M059J (cell line): ENCODE measurements around the gene SLC6A9. TPM values are rescaled to one million over a fixed set of nuclear protein-coding genes. Genes with fewer than 3 reads are reported as not detected.

Experiments used
- DNase-seq: peaks from one replicate; pipeline ENCODE4 v3.0.0-alpha.2; 2012; ENCODE audit warnings: low read depth
- total RNA-seq: library from RNA; depleted of rRNA; stranded (reverse); fragments of >200 nt; shearing (Covaris generic); gene quantifications from 2 replicates; pipeline ENCODE4 v1.2.3, GENCODE V29; 2014

The SLC6A9 gene
- total RNA-seq, 1 experiment from 2014 or later: 5.1 TPM

DNA sequence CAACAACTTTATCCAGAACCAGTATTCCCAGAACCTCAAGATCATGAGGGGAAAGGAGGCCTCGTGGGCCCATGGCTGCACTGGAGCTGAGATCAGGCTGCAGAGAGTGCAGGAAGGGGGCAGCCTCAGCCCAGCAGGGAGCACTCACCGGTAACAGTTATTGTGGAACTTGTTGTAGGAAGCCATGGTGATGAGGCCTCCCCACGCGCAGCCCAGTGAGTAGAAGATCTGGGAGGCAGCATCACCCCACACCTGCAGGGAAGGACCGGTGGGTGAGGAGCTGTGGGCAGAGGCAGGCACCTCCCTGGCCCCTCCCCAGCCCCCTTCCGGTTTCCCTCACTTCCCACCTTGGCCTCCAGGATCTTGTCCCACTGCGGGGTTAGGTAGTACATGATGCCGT lies 29.1 kb downstream of the SLC6A9 start:
- no peak for DNase-seq

DNA sequence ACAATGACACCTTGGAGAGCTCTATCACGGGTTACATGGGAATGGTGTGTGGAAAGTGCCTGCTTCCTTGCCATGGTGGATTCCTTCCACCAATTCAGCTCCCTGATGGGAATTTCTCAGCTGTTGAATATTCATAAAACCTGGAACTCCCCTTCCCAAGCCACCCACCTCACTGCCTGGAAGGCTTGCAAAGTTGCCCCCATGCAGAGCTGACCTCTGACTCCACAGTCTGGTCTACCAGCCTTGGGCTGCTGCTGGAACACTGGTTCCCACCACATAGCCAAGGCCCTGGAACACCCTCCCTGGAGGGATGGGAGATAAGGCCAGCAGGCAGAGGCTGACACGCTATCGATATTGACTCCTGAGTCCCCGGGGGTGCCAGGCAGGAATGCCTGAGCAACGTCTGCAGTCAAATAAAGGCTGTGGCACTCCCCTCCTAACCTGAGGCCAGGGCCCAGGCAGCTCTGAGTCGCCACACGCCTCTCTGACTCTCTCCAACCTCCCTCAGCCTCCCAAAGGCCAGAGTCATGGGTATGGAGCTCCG lies 31.1 kb downstream of the SLC6A9 start:
- no peak for DNase-seq

DNA sequence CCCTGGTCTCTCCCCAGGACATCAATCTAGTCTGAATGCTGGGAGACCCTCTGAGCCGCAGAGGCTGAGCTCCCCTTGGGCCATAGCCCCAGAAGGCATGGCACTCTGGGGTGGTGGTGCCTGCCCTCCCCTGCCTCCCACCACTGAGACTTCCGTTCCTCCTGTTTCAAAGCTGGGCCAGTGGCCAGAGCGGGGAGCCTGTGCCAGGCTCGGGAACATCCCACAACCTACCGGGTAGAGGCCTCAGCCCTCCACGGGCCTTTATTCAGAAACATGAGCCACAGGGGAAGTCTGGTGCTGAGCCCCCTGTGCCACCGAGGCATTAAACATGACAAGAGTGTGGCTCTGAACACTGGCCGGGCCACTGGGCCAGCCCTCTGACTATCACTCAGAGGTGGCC lies 31.8 kb downstream of the SLC6A9 start:
- no peak for DNase-seq

DNA sequence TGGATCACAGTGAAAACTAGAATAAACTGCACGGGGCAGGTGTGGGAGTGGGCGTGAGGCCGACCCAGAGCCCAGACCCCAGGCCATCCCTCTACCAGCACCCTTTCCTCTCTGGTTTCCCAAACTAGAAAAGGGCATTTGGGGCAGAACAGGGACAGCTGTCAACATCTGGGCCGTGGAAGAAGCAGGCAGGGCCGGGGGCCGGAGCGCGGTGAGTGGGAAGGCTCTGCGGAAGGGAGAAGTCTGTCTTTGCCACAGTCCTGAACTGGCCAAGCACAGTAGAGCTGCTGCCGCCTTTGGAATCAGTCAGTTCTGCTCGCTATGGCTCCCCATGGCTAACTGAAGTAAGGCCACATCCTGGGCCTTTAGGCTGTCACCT lies 33.3 kb downstream of the SLC6A9 start:
- DNase-seq: no peak

DNA sequence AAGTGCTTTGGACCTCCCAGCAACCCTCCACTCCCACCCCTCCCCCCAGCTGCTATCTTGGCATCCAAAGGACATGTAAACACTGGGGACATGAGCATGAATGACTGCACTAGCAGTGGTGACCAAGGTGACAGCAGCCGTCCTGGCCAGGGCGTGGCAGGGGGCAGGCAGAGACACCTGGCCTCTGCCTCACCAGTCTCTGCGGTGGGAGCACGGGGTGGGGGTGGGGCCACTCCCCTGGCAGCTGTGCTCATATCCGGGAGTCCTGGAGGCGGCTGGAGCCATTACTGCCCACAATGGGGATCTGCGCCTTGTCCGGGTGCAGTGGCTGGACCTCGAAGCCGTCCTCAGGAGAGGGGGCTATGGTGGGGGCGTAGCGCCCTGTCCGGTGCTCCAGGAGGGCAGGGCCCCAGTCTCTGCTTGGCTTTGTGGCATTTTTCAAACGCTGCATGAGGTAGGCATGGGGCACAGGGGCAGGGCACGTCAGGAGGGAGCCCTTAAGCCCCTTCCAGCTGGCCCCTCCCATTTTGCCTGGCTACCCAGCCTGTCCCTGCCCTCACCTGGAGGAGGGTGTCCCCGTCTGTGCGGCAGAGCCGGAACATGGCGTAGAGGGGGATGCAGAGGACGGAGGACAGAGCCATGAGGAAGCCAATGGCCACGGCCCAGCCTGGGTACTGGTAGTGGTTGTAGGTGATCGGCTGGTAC lies 33.8 kb downstream of the SLC6A9 start:
- DNase-seq: no peak

DNA sequence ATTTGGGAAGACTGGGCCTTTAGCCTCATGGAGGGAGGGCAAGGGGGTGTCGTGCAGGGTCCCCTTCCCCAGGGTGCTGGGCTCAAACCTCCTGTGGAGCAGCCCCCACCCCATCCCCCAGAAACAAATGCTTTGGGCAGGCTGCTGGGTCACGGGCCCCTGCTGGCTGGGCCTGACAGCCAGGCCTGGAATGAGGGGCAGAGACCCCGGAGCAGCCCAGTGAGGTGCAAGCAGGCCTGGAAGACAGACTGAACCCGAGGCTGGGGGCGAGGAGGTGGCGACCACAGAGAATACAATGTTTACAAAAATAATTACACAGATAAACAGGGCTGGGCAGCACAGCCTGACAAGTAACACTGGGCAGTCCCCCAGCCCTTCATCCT lies 34.5 kb downstream of the SLC6A9 start:
- DNase-seq: no peak

DNA sequence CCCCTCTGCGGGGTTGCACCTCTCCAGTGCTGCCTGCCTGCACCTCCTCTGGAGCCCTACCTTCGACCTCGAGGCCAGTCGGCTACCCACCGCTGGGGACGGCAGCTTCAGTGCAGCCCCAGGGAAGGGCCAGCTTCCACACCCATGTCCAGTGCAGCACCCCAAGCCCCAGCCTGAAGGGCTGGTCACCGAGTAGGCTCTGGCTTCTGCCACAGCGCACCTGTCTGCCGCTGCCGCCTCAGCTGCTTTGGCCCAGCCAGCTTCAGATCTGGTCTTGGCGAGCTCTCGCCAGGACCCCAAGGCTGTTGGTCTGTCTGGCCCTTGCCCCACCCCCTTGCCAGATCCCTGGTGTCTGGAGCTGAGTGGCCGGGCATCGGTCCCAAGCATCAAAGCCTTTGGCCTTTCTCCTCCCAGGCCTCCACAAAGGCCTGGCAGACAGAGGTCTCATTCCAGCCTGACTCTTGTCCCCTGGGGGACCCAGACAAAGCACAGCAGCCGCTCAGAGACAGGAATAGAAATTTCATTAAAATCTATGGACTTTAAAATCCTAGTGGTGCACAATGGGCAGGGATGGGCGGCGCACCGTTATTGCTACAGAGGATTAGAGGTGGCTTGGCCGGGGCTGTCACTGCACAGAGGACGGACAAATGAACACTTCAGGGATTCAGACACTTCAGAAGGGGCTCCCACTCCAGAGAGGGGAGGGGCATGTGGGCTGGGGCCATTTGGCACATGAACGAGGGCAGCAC lies 35.1 kb downstream of the SLC6A9 start:
- no peak for DNase-seq

DNA sequence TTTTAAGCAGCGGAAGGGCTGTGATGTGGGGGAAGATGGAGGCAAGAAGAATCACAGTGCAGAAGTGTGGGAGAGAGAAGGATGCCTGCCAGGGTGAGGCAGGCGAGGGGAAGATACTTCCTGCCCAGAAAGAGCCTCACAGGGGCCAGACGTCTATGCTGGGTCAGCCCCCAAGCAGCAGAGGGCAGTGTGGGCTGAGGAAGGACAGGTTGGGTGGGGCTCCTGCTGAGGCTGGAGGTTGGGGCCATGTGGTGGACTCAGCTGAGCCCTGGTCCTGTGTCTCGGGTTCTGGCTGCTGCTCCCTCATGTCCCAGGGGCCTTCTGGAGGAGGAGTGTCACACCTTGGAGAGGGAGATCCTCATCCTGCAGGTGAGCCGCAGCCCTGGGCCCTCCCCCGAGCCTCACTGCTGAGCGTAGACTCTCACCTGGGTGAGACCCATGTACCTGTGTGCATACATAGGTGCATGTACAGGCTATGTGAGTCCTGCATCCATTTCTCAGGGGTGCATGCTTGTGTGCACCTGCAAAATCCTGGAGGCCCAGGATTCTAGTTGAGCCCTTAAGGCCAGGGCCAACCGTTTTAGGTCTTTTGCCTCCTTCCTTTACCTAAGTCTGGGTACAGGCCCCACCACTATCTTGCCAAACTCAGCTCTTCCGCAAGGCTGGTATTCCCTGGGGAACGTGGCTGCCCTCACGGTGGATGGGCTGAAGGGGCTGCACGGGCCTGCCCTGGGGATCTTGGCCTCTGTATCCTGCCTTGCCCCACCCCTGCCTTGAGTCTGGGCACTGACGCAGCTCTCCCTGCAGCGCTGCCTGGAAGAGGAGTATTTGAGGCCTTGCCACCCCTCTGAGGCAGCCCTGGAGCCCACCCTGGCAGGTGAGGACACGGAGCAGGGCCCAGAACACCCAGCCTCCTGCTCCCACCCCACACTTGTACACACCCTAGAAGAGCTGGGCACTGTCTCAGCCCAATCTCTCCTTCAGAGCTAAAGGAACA lies 36.2 kb downstream of the SLC6A9 start:
- DNase-seq: peak; percentile 34

DNA sequence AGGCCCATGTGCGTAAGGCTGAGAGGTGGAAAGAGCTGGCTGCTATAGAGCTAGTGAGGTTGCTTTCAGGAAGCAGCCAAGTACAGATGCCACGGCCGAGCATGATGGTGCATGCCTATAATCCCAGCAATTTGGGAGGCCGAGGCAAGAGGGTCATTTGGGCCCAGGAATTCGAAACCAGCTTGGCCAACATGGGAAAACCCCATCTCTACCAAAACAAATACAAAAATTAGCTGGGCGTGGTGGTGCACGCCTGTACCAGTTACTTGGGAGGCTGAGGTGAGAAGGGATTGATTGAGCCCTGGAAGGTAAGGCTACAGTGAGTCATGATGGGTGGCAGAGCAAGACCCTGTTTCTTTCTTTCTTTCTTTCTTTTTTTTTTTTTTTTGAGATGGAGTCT lies 37.2 kb downstream of the SLC6A9 start:
- no peak for DNase-seq

DNA sequence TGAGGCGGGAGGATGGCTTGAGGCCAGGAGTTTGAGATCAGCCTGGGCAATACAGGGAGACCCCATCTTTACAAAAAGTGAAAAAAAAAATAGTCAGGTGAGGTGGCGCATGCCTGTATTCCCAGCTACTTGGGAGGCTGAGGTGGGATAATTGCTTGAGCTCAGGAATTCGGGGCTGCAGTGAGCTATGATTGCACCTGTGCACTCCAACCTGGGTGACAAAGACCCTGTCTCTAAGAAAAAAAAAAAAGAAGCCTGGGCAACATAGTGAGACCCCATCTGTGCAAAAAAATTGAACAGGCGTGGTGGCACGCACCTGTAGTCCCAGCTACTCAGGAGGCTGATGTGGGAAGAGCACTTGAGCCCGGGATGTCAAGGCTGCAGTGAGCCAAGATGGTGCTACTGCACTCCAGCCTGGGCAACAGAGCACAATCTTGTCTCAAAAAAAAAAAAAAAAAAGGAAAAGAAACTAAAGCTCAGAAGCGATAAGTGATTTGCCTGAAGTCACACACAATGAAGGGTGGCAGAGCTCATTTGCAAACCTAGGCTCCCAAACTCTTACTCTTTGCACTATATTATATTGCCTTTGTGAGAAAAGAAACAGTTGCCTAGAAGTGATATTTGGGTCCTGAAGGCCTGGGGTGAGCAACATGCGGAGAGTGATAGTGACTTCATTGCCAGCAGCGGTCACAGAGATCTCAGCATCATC lies 37.9 kb downstream of the SLC6A9 start:
- DNase-seq: no peak

DNA sequence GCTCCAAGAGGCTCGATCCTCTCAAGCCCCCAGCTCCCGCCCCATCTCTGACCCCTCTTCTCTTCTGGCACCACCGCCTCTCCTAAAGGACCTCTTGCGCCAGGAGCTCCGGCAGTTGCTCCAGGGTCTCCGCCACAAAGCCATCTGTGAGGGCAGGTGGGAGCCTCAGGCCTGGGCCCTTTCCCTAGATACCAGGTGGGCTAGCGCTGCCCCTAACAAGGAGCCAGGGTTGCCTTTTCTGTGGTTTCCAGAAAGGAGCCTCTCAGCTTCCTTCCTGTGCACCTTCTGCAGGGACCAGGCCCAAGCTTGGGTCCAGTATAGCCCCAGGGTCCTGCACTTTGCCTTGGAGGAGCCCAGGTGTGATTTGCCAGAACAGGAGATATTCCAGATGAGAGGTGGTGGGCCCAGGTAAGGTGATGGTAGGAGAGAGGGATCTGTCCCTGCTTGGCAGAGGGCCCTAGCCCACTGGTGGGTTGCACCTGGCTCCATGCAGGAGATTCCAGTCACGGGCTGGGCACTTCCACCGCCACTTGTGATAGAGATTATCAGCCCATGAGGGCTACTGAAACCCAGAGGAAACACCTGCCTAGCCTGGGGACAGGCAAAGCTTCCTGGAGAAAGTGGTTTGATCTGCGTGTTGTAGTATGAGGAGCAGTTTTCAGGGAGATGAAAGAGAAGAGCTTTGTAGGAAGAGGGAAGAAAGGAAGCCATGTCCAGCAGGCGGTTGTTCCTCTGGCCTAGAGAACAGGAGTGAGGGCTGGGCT lies 38.8 kb downstream of the SLC6A9 start:
- DNase-seq: no peak

DNA sequence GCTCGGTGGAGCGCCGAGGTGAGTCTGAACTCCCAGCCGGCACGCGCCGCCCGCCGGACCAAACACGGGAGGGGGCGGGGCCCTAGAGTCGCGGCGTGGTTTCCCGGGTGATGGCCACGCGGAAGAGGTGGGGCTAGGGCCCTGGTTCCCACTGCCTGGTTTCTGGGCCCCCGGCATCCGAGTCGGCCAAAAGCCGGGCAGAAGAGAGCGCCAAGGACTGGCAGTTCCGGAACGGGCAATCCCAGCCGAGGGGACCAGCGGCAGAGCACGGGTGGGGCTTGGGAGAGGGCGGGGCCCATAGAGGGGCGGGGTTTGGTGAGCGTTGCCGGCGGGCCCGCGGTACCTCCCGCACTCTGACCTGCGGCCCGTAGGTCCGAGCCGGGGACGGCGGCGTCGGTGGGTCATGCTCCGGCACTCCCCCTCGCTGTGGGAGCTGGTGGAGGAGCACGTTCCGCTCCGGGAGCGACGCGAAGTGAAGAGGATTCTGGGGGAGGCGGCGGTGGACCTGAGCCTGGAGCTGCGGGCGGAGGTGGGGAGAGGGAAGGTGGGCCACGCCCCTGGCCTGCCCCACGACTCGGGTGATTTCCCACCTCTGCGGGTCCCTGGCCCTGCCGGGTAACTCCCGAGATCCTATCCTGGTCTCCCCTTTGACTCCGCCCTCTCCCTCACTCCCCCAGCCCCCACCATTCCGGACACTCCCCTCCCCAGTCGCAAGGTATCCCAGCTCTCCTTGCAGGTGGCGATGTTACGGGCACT lies 39.6 kb downstream of the SLC6A9 start, which contains the start of gene CCDC24:
CCDC24 (plus strand) TSS at position 124 of the 756 bp plus-strand sequence; CDS start at position 404, 280 bp downstream.
- DNase-seq: peak; percentile 92

DNA sequence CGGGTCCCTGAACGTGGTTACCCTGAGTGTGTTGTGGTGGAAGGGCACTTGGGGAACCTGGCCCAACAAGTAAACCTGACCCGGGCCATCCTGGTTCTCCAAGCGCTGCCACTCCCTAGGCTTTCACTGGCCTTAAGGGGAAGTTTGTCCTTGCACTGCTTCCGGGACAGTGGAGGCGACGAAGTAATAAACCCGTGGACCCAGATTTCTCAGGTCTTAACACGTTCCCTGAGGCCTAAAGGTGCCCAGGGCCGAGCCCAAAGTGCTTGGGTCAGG lies 40.1 kb downstream of the SLC6A9 start:
- no peak for DNase-seq

DNA sequence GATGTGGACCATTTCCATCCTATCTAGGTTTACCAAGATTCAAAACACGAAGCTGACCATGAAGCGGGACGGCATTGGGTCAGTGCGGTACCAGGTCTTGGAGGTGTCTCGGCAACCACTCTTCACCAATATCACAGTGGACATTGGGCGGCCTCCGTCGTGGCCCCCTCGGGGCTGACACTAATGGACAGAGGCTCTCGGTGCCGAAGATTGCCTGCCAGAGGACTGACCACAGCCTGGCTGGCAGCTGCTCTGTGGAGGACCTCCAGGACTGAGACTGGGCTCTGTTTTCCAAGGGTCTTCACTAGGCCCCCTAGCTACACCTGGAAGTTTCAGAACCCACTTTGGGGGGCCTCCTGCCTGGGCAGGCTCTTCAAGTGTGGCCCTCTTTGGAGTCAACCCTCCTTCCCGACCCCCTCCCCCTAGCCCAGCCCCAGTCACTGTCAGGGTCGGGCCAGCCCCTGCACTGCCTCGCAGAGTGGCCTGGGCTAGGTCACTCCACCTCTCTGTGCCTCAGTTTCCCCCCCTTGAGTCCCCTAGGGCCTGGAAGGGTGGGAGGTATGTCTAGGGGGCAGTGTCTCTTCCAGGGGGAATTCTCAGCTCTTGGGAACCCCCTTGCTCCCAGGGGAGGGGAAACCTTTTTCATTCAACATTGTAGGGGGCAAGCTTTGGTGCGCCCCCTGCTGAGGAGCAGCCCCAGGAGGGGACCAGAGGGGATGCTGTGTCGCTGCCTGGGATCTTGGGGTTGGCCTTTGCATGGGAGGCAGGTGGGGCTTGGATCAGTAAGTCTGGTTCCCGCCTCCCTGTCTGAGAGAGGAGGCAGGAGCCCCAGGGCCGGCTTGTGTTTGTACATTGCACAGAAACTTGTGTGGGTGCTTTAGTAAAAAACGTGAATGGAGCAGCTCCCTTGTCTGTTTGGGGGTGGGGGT lies 40.7 kb downstream of the SLC6A9 start:
- DNase-seq: peak; percentile 36

DNA sequence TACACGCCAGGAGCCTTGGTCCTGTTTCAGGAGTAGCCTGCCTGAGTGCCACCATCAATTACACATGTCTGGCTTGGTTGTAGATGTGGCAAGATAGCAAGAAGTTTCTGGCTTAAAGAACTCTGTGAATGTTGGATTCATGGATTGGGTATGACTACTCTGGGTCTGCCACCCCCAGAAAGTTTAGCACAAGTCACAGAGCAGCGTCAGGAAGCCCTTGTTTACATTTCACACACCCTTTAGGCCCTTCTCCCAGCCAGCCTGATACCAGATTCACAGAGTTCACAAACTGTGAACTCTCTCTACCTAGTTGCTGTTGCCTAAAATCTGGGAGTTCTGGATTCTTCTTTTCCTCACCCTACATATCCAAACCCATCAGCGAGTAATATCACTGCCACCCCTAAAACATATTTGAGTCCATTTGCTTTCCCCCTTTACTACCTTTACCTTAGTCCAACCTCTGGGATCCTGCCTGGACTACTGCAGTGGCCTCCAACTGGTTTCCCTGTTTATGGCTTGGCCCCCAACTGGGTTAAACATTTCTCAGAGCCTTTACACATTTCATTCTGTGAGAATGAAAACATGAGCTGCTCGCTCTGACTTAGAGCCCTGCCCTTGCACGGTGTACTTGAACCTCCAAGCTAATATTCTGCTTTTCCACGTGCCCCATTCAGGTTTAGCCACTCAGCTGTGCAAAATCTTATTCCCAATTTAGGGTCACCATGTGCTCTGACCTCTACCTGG lies 43.9 kb downstream of the SLC6A9 start:
- no peak for DNase-seq

DNA sequence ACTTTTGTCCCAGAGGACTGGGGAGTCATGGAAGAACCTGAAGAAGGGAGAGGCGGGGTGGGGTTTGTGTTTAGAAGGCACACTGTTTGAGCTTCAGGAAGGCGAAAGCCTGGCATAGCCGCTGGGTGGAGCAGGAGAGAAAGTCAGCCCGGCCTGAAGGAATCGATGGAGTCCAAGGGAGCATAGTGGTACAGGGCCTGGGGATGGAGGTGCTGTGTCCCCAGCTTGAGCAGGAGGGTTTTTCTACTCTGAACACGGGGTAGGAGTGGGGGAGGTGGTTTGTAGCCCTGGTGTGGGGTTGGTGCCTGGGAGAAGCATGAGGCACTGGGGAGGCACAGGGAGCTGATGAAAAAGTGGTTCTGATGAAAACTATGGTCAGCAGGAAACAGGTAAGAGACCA lies 44.5 kb downstream of the SLC6A9 start:
- no peak for DNase-seq

DNA sequence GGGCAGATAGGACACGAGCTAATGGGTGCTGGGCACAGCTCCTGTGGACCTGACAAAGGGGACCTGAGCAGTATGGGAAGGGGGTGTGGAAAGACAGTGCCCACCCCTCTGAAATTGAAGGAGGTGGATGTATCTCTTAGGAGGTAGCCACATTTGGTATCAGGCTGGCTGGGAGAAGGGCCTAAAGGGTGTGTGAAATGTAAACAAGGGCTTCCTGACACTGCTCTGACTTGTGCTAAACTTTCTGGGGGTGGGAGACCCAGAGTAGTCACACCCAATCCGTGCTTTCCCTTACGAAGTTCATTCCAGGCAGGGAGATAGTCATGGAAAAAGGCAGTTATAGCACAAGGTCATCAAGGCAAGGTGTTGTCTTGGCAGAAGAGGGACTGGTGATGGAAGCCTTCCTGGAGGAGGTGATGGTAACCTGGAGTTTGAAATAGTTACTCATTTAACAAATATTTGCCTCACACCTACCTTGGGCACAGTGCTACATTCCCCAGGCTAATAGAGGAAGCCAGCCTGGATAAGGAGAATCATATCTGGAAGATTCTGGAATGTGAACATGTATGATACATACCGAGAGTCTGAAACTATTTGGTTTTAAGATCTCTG lies 45.2 kb downstream of the SLC6A9 start:
- DNase-seq: no peak

DNA sequence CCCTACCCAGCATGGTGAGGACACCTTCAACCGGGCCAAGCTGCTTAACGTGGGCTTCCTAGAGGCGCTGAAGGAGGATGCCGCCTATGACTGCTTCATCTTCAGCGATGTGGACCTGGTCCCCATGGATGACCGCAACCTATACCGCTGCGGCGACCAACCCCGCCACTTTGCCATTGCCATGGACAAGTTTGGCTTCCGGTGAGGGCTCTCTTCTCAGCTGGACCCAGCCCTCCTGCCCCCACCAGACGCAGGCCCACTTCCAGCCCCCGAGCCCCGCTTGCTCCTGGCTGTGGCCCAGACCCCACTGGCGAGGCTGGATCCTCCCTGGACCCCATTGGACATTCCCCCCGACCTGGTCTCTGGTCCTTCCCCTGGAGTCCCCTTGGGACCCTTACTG lies 46.4 kb downstream of the SLC6A9 start:
- no peak for DNase-seq
